Measurements from ENCODE around the gene NPR2. TPM values are rescaled to one million over a fixed set of nuclear protein-coding genes. Genes with fewer than 3 reads are reported as not detected.

The NPR2 gene
- total RNA-seq, 4 donors from 2014 or later = 0.08 to 12.2 (median 1.8) TPM

Small RNA genes lying within 50 kb of the gene (small RNA-seq; reads per million reads assigned to genes)
- gene HINT2 = 0 to 0.45 (median 0) reads per million in 4 donors

Other genes starting within 250 kb of the NPR2 start
- 10 to 100 TPM; 10.1 to 22.1 (median 14.4) TPM for gene TESK1, start 186.3 kb upstream of the NPR2 start, total RNA-seq
- 1 to 10 TPM in 1 of 4 donors, under 1 TPM in 1, not detected in 2; 0.27 to 1.9 TPM for gene CD72, start 173.2 kb upstream of the NPR2 start, total RNA-seq
- gene SIT1, start 140.7 kb upstream of the NPR2 start, total RNA-seq = 1 to 10 TPM in 3 of 4 donors, under 1 TPM in 1; 0.42 to 4.2 (median 1.5) TPM
- 1,000 to 10,000 TPM in 3 of 4 donors, 100 to 1,000 TPM in 1; 759 to 4,621 (median 3,503) TPM for gene RMRP, start 133.6 kb upstream of the NPR2 start, total RNA-seq
- 10 to 100 TPM in 3 of 4 donors, 1 to 10 TPM in 1; 6.6 to 19.6 (median 14.2) TPM for gene CCDC107, start 133.3 kb upstream of the NPR2 start, total RNA-seq
- gene ARHGEF39, start 126.4 kb upstream of the NPR2 start, total RNA-seq = 10 to 100 TPM in 1 of 4 donors, 1 to 10 TPM in 3; 1.3 to 17.5 (median 5.1) TPM
- gene CA9, start 117.7 kb upstream of the NPR2 start, total RNA-seq = 1 to 10 TPM in 1 of 4 donors, not detected in 3; 2.2 TPM
- gene TPM2, start 101.7 kb upstream of the NPR2 start, total RNA-seq = 1,000 to 10,000 TPM in 1 of 4 donors, 100 to 1,000 TPM in 2, 10 to 100 TPM in 1; 80.8 to 1,148 (median 217) TPM
- 100 to 1,000 TPM in 2 of 4 donors, 10 to 100 TPM in 2; 94.7 to 233 (median 112) TPM for gene TLN1, start 59.4 kb upstream of the NPR2 start, total RNA-seq
- gene CREB3, start 58.9 kb upstream of the NPR2 start, total RNA-seq = 10 to 100 TPM; 10.5 to 24.2 (median 19.2) TPM
- 10 to 100 TPM; 14.1 to 61.8 (median 42.0) TPM for gene GBA2, start 42.4 kb upstream of the NPR2 start, total RNA-seq
- gene RGP1, start 42.3 kb upstream of the NPR2 start, total RNA-seq = 10 to 100 TPM in 3 of 4 donors, 1 to 10 TPM in 1; 8.0 to 17.5 (median 11.6) TPM
- gene MSMP, start 37.3 kb upstream of the NPR2 start, total RNA-seq = not detected
- not detected for gene SPAG8, start 20.7 kb downstream of the NPR2 start, total RNA-seq
- 10 to 100 TPM; 13.2 to 34.9 (median 19.5) TPM for gene HINT2, start 23.5 kb downstream of the NPR2 start, total RNA-seq
- not detected for gene FAM221B, start 37.1 kb downstream of the NPR2 start, total RNA-seq
- 1 to 10 TPM in 2 of 4 donors, under 1 TPM in 2; 0.35 to 4.8 (median 1.4) TPM for gene TMEM8B, start 37.6 kb downstream of the NPR2 start, total RNA-seq
- not detected for gene OR13J1, start 78.8 kb downstream of the NPR2 start, total RNA-seq
- 1 to 10 TPM in 1 of 4 donors, under 1 TPM in 1, not detected in 2; 0.70 to 4.6 TPM for gene HRCT1, start 114.6 kb downstream of the NPR2 start, total RNA-seq
- gene SPAAR, start 117.9 kb downstream of the NPR2 start, total RNA-seq = 1 to 10 TPM in 1 of 4 donors, under 1 TPM in 1, not detected in 2; 0.22 to 1.1 TPM
- not detected for gene OR2S2, start 166.6 kb downstream of the NPR2 start, total RNA-seq
- 10 to 100 TPM in 1 of 4 donors, 1 to 10 TPM in 1, under 1 TPM in 2; 0.23 to 16.2 (median 1.9) TPM for gene RECK, start 245.3 kb downstream of the NPR2 start, total RNA-seq

Data from esophagus squamous epithelium (tissue), 4 donors.